ENCODE data around the gene SNAP47.
"Not testable (repeated sequence)": the region's sequence is repeated elsewhere in the genome, so short reads cannot be mapped to it uniquely, and the experiment has no call there.

DNA sequence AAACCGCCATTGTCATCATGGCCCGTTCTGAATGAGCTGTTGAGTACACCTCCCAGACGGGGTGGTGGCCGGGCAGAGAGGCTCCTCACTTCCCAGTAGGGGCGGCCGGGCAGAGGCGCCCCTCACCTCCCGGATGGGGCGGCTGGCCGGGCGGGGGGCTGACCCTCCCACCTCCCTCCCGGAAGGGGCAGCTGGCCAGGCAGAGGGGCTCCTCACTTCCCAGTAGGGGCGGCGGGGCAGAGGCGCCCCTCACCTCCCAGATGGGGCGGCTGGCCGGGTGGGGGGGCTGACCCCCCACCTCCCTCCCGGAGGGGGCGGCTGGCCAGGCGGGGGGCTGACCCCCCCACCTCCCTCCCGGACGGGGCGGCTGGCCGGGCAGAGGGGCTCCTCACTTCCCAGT, 24.8 kb upstream of the SNAP47 start:
- TF ChIP-seq, protein P1, sequence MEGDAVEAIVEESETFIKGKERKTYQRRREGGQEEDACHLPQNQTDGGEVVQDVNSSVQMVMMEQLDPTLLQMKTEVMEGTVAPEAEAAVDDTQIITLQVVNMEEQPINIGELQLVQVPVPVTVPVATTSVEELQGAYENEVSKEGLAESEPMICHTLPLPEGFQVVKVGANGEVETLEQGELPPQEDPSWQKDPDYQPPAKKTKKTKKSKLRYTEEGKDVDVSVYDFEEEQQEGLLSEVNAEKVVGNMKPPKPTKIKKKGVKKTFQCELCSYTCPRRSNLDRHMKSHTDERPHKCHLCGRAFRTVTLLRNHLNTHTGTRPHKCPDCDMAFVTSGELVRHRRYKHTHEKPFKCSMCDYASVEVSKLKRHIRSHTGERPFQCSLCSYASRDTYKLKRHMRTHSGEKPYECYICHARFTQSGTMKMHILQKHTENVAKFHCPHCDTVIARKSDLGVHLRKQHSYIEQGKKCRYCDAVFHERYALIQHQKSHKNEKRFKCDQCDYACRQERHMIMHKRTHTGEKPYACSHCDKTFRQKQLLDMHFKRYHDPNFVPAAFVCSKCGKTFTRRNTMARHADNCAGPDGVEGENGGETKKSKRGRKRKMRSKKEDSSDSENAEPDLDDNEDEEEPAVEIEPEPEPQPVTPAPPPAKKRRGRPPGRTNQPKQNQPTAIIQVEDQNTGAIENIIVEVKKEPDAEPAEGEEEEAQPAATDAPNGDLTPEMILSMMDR (IDR thresholded peaks at IDR 0.05; ENCODE audit: low read length), result not testable (repeated sequence)
- TF ChIP-seq EZH2 (IDR thresholded peaks at IDR 0.05; ENCODE audit: borderline replicate concordance, low read length), result not testable (repeated sequence)

Data from OCI-LY1 (cell line).